ENCODE data around the gene MORF4L1.

DNA sequence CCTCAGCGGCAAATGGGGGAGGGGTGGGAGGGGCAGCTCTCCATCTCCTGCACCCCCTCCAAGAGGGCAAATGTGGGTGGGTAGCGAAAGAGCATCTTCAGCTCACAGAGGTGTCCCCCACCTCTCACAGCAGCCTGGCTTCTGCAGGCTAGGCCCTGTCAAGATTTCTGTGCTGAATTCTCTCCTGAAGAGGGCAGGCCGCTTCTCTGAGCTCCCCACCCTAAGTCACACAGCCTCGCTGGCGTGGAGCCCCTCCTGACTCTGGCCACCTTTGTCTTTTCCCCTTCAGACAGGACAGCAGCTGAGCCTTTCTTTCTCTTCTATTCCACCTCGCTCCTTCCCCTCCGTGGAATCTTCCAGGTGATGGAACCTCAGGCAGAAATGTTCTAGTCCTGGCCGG, 35.1 kb upstream of the MORF4L1 start:
- TF ChIP-seq, protein P1, sequence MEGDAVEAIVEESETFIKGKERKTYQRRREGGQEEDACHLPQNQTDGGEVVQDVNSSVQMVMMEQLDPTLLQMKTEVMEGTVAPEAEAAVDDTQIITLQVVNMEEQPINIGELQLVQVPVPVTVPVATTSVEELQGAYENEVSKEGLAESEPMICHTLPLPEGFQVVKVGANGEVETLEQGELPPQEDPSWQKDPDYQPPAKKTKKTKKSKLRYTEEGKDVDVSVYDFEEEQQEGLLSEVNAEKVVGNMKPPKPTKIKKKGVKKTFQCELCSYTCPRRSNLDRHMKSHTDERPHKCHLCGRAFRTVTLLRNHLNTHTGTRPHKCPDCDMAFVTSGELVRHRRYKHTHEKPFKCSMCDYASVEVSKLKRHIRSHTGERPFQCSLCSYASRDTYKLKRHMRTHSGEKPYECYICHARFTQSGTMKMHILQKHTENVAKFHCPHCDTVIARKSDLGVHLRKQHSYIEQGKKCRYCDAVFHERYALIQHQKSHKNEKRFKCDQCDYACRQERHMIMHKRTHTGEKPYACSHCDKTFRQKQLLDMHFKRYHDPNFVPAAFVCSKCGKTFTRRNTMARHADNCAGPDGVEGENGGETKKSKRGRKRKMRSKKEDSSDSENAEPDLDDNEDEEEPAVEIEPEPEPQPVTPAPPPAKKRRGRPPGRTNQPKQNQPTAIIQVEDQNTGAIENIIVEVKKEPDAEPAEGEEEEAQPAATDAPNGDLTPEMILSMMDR (conservative IDR thresholded peaks at IDR 0.05 in 1 of 2, IDR thresholded peaks at IDR 0.05 in 1 of 2; ENCODE audit: low read depth in 1 of 2, low read length in 2 of 2), result no peak
- no peak for TF ChIP-seq EZH2 (IDR thresholded peaks at IDR 0.05; ENCODE audit: low read length, missing control alignments)
